ENCODE measurements around the gene SUPT4H1.
"Not testable (repeated sequence)": the region's sequence is repeated elsewhere in the genome, so short reads cannot be mapped to it uniquely, and the experiment has no call there.

Gene SUPT4H1

DNA sequence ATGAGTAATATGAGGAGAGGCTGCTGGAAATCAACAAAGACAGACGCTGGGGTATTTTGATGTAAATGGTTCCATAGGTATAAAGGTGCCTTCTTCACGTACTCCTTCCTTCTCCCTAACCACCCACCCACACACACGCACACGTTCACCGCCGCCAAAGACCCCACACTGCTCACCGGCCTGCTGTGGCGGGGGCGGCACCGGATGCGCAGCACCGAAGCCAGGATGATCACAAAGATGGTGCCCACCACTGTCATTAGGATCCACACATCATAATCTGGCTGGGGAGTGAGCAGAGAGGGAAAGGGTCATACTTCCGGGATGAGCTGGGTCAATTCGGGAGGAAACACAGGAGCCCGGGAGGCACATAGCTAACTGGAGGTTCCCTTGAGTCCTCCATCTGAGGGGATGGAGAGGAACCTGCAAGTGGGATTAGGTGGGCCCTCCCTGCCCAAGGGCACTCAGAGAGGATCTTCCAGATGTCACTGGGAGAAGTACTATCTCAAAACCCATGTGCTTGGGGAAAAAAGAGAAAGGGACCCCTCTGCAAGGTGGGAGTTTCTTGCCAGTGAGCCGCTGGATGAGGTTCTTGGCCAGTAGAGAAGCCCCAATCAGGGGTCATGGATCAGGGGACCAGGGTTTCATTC lies 10.5 kb upstream of the SUPT4H1 start:
- no peak for DNase-seq

DNA sequence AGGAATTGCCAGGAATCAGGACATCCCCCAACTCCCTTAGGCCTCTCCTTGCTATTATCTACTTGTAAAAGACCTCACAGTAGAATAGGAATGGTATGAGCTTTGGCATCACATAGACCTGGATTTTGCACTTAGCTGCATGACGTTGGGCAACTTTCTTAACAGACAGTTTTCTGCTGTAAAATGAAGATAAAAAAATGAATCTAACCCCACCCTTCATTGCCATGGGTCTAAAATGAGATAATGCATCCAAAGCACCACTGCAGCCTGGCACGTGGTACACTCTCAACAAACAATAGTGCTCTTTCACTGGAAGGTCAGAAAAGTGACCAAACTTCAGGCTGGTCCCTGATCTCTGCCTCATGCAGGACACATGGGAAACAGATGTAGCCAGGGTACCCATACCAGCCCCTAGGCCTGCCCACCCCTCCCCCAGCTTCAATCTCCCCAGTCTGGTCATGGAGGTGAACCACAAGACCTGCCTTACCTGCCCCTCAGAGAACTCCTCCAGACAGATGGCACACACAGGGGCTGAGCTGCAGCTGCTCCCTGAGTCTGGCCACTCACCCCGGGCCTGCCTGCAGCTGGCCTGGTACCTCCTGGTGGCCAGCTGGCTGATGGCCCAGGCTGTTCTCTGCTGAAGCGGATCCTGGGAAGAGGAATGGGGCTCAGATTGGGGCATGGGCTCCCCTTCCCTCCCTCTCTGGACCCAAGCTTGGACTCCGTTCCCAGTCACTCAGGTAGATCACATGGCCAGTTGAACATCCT lies 8.5 kb upstream of the SUPT4H1 start:
- DNase-seq = no peak

DNA sequence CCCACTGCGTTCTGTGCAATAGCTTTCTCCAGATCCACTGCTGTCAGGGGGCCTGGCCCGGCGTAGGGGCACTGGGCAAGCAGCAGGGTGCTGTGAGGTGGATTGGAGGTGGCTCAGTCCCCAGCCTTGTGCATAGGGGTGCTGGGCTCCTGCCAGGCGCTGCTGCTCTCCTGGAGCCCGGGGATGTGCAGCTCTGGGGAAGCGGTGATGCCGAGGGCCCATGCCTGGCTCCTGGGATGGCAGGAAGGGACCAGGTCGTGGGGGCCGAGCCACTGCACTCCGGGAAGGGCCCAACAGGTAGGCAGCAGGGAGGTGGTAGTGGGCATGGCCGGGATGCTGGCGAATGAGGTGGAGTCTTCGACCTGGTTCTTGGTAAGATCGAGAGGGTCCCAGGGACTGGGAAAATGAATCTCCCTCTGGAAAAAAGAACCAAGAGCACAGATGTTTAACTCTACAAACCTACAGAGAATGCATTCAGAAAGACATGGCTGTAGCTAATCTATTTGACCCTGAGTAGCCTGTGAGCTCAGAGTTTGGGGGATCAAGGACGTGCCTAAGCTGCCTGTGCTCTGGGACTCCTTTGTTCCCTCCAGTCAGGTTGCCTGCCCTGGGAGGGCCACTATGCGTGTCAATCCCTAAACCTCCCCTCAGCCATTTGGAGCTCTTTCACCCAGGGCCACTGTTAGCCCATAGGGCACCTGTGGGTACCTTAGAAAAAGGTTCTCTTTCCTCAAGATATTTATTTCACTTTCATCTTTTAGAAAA lies 6.6 kb upstream of the SUPT4H1 start:
- no peak for DNase-seq

- DNase-seq = no peak
These were observed 5.6 kb upstream of the SUPT4H1 start for GRCh38 chr17:58357312-58358297.

DNA sequence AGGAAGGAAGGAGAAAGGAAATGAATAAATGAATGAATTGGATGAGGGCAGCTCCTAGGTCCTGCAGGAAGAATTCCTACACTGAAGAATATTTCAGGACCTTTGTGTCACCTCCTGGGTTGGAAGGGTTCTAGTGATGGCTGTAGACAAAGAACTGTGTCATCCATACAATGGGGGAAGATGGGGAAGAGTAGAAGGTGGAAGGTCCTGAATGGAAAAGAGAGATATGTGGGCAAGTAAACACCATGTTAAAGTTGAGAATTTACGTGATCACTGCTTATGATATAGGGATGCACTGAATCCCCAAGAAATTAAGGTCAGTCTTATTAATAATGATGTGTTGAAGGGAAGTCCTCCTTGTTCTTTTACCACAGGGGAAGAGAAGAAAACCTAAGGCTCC lies 4.2 kb upstream of the SUPT4H1 start:
- no peak for DNase-seq

DNA sequence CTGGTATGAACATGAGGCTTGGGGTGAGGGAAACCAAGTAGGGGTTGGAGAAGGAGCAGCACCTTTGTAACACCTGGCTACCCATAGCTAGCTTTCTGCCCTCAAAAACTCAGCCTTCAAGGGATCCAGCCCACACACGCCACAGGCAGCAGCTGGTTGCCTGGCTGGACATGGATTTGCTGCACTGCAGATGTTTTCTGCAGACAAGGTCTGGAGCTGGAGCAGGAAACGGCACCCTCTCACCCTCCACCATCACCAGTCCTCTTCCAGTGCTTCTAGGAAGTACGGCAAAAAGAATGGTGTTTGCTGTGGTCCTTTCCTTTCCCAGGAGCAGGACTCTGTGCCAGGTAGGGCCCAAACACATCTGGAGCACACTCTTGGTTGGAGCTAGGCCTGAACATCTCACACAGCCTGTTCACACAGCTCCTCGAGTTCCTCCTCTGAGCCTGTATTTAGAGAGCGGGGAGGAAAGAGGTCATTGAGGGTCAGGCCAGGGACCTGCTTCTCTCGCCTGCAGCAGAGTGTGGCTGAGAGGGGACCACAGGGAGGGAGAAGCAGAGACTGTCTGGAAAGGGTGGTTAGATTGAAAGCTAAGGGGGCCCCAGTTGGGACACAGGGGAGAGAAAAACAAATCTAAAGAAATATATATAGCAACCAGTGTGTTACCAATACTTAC lies 2.7 kb upstream of the SUPT4H1 start:
- no peak for DNase-seq

DNA sequence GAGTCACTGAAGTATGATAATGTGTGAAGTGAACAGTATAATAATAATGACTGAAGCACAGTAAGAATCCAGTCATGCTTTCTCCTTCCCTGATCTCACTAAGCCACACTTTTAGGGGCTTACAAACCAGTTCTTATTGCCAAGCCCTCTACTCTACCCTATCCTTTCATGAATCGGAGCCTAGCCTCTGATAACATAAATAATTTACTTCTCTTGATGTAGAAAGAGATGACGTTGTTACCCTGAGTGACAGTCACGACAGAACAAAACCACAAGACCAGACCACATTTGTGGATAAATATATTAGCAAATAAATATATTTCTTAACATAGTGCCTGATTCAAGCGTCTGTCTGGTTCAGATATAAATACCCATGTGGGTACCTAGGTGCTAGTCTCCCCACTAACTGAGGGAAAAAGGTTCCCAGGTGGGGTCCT lies 1.4 kb upstream of the SUPT4H1 start:
- DNase-seq = no peak

GRCh38 chr17:58352596-58353388 lies 791 bp upstream of the SUPT4H1 start:
- peak; percentile 8 for DNase-seq

- no peak for DNase-seq
These were observed 819 bp downstream of the SUPT4H1 start for GRCh38 chr17:58351182-58351581.

DNA sequence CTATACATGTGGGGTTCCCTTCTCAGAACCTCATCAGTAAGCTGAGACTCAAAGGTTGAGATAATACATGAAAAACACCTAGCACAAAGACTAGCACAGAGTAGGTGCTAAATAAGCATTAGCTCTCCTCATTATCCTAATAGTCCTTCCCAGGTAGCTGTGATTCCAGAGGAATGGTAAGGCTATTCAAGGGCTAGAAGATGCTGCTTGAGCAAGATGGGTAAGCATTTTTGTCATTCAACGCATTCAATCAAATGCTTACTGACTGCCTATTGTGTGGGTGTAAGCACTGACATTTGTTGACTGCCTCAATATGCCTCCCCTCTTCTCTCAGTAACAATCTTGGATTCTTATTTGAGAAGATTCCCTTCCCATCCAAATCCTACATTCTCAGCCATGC lies 4.0 kb downstream of the SUPT4H1 start:
- DNase-seq = no peak

- DNase-seq = no peak
These were observed 6.5 kb downstream of the SUPT4H1 start for GRCh38 chr17:58345500-58345899.

DNA sequence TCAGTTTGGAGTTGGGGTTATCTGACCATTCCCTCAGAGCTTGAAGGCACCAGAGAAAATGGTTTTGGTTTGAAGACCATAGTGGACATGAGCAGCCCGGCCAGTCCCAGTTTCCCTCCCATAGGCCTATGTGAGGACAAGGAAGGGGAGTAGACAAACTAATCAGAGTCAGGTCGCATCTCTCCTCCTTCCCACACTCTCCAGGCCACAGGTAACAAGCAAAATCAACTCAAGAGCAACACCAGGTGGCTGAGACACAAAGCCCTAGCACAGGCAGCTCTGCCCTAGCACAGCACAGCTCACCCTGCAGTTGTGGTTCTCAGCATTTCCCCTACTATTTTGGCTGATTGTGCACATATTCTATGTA lies 7.2 kb downstream of the SUPT4H1 start:
- peak; percentile 66 for DNase-seq

DNA sequence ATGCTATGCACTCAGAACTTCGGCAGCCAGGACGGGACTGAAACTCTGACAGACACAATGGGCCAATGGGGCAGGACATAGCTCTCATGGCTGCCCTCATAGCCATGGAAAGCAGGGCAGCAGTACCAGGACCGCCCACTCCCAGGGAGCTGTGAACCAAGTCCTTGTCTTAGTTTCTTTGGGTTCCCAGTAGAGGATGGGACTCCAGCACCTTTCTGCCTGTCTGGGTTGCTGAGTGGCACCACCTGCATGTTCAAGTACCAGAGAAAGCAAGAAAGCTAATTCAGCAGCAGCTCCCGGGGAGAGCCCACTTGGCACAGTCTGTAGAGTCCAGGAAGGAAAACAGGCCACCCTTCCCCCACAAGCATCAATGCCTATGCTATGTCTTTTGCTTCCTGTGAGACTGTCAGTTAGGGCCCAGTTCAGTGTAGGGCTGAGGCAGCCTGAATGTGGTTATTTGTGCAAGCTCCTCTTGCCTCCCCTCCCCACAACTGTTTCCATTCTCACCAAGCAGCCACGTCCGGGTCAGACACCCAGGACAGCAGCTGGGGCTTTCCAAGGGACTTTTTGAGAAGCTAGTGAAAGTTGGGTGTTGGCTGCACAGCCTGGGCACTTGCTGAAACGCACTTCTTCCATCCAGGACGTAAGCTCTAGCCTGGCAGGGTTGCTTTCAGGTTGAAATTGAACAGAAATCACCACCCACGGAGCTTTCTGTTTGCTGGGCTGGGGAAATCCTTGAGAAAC lies 7.8 kb downstream of the SUPT4H1 start:
- peak; percentile 90 for DNase-seq

DNA sequence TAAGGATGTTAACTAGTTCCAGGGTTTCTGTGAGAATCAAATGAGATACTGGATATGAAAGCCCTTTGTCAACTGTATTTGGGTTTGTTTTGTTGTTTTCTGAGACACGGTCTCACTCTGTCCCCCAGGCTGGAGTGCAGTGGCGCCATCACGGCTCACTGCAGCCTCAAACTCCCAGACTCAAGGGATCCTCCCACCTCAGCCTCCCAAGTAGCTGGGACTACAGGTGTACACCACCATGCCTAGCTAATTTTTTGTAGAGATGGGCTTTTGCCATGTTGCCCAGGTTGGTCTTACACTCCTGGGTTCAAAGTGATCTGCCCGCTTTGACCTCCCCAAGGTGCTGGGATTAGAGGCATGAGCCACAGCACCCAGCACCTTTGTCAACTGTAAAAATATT lies 8.9 kb downstream of the SUPT4H1 start:
- DNase-seq = no peak

DNA sequence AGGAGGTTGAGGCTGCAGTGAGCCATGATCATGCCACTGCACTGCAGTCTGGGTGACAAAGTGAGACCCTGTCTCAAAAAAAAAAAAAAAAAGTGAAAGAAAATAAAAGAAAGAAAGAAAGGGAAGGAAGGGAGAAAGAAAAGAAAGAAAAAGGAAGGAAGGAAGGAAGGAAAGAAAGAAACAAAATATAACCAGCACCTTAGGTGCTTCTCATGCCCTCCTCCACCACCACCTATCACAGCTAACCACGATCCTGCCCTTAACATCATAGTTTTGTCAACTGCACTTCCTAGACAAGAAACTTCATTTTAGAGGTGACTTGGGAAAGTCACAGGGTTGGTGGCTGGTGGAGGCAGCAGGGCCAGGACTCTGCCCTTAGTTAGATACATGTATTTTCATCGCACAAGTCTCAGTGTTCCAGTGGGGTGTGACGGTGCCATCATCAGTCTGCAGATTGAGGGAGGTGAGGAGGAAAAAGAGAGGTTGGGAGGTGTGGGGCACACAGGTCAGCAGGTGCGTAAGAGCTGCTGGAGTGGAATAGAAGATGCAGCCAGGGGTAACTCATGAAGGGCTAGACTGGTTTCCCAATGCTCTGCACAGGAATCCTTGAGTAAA lies 10.0 kb downstream of the SUPT4H1 start:
- no peak for DNase-seq

DNA sequence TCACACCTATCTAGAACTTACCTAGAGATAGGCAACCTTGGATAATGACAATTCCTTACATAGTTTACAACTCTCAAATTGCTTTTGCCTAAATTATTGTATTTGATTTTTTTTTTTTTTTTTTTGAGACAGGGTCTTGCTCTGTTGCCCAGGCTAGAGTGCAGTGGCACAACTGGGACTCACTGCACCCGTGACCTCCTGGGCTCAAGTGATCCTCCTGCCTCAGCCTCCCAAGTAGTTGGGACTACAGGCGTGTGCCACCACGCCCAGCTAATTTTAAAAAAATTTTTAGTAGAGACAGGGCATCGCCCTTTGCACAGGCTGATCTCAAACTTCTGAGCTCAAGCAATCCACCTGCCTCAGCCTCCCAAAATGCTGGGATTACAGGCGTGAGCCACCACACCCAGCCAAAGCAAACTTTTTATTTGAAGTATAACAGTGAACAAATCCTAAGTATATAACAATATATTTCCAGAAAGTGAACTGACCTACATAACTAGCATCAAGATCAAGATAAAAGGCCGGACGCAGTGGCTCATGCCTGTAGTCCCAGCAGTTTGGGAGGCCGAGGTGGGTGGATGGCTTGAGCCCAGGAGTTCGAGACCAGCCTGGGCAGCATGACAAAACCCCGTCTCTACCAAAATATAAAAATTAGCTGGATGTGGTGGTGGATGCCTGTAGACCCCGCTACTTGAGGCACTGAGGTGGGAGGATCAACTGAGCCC lies 10.7 kb downstream of the SUPT4H1 start:
- DNase-seq = not testable (repeated sequence)

GRCh38 chr17:58340405-58340876 lies 11.6 kb downstream of the SUPT4H1 start:
- DNase-seq = no peak

DNA sequence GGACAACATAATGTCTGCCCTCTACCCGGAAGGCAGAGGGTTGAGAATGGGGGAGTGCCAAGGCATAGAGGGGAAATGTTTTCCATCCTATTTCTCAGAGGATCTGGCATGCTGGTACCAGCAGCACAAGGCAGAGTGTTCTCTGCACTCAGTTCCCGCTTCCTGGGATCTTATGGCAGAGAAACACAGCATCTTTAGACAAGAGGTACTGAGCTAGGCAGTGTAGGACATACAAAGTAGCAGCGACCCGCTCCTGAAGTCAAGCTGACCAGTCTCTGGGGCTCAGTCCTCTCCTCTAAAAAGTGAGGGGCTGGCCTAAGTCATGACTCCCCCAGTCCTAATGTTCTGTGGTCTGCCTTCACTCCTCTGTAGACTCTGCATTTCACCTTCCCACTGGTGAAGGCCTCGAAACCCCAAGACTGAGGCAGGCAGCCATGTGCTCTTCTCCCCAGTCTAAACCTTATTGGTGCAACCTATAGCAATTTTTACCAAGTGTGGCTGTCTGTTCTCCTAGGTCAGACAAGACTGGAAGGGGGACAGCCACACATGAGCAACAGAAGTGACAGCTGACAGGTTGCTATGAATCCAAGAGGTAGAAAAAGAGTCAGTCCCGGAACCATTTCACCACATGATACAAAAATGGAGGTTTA lies 12.1 kb downstream of the SUPT4H1 start:
- no peak for DNase-seq

Measured in stimulated activated naive CD4-positive, alpha-beta T cell treated with Interleukin-2 at 50 U/mL for 16 hours (primary cell).